GM18519 (cell line): ENCODE results near the gene FN1.

Source experiments
- ATAC-seq: cut with Tn5 transposase; IDR thresholded peaks from one replicate; pipeline ENCODE4 v1.9.1; 2021; ENCODE audit warnings: mild to moderate bottlenecking, moderate library complexity; ENCODE audit not compliant: unreplicated experiment, low FRiP score

FN1 gene

DNA sequence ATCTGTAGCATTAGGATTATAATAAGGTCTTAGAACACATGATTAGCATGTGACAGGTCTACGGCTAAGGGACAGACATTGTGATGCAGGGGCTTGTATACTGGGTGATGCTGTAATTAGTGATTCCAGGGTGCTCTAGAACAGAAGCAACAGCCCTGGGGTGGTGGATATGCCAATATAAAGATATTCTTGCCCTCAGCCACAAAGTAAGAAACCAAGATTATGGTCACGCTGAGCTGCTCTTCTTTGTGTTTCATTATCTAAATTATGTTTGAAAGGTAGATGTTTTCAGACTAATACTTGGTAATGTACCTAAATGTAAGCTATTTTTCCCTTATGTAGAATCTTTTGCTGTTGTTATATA, 45.3 kb downstream of the FN1 start:
- no peak for ATAC-seq

DNA sequence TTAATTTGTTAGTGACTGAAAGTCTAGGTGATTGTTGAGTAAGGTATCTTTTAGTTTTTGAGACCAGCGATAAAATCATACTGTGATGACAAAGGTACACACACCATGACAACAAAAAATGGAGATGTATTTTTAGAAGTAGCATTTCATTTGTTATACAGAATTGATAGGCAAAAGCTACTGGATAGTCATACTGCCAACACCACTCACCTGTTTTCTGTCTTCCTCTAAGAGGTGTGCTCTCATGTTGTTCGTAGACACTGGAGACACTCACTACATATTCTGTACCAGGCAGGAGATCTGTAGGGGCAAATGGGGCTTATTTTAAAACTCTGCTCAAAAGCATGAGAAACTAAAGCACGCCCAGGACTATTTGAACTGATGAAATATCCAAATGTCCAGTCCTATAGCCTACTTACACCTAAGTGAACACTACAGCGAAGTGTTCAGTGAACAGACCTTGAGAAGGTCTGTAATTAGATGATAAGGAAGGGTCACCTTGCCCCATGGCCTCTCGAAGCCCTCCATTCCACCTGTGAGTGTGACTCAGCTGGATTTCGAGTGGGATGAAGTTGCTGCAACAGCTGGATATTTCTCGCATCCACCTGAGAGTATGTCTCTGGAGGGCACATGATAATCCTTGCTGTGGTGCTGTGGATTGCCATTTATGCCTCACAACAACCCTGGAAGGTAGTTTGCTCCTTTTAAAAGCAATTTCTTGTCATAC, 47.7 kb downstream of the FN1 start:
- ATAC-seq: no peak

- no peak for ATAC-seq
These were observed 49.3 kb downstream of the FN1 start for GRCh38 chr2:215386566-215386965.

DNA sequence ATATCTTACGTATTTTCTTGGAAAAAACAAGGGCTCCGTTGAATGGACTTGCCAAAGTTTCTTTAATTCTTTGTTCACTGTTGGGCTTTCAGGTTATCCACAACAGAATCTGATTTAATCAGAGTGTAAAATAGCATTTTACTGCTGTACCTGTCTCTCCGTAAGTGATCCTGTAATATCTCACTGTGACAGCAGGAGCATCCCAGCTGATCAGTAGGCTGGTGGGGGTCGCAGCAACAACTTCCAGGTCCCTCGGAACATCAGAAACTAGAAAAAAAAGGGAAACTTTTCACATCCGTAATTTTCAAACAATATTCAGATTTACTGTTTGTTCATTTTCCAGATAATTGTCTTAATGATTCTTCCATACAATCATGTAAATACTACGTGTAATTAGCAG, 51.2 kb downstream of the FN1 start:
- ATAC-seq: no peak

- ATAC-seq: no peak
These were observed 52.1 kb downstream of the FN1 start for GRCh38 chr2:215383652-215384279.

GRCh38 chr2:215382480-215382879, 53.4 kb downstream of the FN1 start:
- ATAC-seq: no peak

DNA sequence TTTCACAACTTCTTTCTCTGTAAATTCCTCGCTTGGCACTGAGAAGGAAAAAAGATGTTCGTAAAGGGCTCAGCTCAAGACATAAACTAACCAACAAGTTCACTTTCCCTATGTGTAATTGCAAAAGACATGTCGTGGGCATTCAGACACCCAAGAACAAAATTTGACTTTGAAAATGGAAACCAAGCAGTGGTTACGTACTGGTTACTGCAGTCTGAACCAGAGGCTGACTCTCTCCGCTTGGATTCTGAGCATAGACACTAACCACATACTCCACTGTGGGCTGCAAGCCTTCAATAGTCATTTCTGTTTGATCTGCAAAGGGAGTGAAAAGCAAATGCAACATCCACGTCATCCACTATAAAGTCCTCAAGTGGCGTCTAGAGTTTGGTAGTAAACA, 53.9 kb downstream of the FN1 start:
- ATAC-seq: no peak

GRCh38 chr2:215380699-215381098, 55.2 kb downstream of the FN1 start:
- no peak for ATAC-seq

- no peak for ATAC-seq
These were observed 55.9 kb downstream of the FN1 start for GRCh38 chr2:215379948-215380347.

DNA sequence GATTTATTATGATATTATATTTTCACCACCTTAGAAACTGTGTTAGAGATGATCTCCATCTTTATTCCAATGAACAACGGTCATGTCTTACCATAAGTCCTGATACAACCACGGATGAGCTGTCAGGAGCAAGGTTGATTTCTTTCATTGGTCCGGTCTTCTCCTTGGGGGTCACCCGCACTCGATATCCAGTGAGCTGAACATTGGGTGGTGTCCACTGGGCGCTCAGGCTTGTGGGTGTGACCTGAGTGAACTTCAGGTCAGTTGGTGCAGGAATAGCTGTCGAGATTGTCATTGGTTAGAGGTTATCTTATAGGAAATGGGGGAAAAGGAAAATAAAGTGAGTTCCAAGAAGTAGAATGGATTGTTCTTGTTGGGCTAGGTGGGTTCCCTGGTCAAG, 56.8 kb downstream of the FN1 start:
- ATAC-seq: no peak

DNA sequence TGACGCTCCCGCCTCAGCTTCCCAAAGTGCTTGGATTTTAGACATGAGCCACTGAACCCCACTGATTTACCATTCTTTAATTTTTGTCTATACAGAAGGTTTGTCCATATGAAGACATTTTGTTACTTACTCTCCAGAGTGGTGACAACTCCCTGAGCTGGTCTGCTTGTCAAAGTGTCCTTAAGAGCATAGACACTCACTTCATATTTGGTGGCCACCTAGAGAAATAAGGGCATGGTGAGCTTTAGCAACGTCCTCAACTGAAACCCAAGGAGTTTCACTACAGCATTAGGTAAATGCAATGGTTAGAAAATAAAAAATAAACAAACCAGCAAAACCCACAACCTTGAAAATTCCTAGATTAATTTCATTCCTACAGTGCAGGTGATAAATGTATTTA, 57.8 kb downstream of the FN1 start:
- no peak for ATAC-seq

DNA sequence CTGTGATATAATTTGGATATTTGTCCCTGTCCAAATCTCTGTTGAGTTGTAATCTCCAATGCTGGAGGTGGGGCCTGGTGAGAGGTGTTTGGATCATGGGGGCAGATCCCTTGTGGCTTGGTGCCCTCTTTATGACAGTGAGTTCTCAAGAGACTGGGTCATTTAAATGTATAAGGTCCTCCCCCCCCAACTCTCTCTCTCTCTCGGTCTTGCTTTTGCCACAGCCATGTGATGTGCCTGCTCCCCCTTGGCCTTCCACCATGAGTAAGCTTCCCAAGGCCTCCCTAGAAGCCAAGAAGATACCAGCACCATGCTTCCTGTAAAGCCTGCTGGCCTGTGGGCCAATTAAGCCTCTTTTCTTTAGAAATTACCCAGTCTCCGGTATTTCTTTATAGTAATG, 58.6 kb downstream of the FN1 start:
- ATAC-seq: no peak

DNA sequence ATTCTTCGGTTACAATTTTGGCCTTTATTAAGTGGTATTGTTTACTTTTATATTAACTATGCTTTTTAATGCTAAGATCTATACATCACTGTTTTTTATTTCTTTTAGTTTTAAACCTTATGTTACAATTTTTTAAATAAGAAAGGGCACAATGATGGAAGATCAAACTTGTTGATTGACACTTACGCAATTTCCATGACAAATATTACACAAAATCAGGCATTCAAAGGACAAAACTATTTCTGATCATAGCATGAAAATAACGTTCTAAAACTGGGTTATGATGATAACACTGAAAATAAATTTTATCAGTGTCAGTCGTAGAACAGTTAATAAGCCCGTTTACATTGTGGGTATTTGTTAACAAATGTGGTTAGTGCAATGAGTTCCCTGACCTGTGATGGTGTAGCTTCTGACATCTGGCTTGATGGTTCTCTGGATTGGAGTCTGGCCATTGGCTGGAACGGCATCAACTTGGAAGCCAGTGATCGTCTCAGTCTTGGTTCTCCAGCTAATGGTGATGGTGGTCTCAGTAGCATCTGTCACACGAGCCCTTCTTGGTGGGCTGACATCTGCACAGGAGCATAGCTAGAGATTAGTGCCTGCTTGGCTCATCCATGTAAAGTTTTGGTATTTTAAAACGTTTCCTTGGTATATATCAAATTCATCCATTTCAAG, 59.6 kb downstream of the FN1 start:
- ATAC-seq: no peak

DNA sequence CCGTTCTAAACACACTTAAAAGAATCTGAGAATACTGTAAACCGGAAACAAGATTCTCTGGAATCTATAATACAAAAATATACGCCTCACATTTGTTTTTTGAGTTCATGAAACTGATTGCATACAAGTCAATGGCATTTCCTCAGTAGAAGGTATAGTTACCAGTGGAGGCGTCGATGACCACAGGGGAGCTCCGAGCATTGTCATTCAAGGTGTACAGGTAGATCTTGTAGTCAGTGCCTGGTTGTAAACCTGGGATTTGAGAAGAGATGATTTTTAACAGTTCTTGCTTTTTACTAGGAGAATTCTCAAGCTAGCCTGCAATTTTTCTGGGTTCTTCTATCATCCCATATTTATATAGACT, 60.4 kb downstream of the FN1 start:
- ATAC-seq: no peak

DNA sequence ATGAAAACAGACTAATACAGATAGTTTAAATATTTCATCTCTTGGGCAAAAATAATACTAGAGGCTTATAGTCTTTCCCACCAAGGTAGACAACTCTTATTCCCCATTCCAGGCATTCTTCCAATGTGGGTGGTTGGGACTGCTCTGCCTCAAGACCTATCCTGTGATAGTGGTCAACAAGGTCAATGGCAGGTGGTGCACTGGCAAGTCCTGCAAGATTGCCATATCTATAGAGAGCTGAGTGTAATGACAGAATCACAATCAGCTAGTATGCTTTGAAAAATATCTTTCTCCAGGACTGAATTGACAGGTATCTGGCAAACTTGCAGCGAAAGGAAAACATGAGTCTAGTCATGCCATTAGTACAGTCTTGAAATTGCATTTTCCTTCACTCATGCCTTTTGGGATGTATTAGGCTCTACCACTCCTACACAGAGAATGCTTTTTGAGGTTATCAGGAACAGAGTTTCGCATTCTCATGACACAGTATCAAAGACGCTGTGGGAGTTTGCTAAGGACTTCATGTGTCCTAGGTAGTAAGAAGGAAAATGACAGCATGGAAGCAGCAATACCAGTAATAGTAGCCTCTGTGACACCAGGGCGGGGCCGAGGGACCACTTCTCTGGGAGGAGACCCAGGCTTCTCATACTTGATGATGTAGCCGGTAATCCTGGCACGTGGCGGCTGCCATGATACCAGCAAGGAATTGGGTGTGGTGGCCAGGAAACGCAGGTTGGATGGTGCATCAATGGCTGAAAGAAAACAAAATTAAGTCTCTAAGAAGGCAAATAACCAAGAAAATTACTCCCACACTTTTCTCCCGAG, 61.0 kb downstream of the FN1 start:
- no peak for ATAC-seq

DNA sequence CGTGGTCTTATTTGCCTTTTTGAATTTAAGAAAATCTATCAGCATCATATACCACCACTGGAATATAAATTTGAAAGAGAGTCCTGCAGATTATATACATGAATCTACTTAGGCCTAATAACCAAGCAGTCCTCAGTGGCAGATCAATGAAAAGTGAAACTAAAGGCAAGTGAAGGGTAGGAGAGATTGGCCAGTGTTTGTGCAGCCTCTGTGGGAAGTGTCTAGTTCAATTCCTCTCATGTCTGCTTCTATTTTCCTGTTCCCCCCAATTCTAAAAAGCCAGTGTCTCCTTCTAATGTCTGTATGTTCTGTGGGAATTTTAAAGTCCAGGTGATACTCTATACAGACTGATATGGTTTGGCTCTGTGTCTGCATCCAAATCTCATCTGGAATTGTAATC, 61.9 kb downstream of the FN1 start:
- ATAC-seq: no peak

DNA sequence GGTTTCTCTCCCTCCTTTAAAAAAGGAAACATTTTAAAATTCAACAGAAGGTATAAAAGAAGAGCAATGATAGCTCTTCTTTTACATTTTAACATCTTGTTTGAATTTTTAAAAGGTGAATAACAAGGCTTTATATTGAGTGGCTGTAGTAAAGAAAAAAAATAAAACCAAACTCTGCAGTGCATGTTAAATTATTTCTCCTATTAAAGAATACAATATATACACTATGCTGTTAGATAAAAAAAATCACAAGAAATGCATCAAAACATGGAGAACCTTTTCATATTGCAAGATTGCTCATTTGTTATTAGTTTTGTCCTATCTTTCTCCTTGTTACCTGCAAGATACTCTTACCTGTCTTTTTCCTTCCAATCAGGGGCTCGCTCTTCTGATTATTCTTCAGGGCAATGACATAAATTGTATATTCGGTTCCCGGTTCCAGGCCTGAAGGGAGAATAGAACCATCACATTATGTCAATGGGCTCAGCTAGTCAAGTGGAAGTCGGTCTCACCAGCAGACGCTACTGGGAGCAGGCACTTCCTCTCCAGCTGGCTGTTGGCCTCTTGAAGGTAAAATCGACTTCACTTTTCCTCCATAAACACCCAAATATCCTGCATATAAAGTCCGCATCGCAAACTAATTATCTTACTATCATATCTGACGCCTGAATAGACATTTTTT, 62.8 kb downstream of the FN1 start:
- no peak for ATAC-seq

GRCh38 chr2:215371915-215372897, 63.7 kb downstream of the FN1 start:
- ATAC-seq: no peak

DNA sequence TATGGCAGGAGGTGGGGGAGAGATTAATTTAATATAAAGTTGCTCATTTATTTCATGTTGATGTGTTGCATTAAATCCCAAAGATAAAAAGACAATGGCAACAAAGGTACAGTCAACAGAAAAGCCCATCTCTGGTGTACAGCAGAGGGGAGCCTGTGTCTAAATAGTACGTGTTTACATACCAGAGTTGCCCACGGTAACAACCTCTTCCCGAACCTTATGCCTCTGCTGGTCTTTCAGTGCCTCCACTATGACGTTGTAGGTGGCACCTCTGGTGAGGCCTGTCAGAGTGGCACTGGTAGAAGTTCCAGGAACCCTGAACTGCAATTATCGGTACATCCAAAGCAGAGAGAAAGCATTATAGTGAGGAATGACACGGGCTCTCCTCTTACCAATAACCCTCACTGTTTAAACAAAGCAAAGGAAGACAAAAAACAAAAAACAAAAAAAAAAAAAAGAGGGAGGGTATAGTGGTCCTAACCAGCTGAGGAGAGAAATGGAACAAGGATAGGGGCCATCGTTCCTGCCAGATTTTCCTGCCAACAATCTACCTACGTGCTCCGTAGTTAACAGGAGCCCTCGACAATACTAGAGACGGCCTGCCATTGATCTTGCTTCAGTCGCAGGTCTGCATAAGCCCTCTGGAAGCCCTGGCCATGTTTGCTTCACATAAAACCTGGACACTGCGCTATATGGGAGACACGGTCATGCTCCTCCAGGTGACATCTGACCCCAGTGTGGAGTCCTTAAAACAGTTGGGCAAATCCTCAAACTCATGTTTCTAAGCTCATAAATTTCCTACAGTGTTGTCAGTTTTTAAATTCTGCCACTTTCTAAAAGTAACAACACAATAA, 65.5 kb downstream of the FN1 start:
- ATAC-seq: no peak
